GM12874 (cell line): ENCODE results near the gene GJD4.

ENCODE experiments used
- TF ChIP-seq, protein P1 (sequence below): IDR thresholded peaks from 2 replicates; pipeline ENCODE4 v1.5.1; 2011; ENCODE audit warnings: low read depth, mild to moderate bottlenecking, control low read depth, low read length, moderate library complexity; ENCODE audit not compliant: insufficient read depth

The GJD4 gene

DNA sequence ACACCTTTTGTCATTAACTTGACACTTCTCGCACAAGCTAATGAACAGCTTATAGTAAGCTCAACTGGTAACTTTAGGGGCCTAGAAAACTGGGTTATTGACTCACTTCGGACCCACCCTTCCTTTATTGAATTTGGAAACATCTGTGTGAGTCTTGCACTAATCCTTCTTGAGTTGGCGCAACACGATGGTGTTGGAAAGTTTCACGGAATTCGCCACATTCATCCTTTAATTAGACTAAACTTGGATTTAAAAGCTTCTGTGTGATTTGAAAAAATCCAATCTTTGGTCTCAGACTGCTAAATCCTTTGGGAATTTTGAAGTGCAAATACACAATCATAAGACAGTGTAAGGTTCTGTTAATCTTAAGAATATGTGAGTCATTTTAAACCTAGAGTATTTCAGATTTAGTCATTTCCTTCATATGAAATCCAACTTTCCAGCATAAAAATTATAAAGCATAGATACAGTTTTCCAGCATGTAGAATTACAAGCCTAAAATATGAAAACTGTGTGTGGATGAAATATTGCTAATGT is 21.9 kb downstream of the GJD4 start:
- TF ChIP-seq, protein P1, sequence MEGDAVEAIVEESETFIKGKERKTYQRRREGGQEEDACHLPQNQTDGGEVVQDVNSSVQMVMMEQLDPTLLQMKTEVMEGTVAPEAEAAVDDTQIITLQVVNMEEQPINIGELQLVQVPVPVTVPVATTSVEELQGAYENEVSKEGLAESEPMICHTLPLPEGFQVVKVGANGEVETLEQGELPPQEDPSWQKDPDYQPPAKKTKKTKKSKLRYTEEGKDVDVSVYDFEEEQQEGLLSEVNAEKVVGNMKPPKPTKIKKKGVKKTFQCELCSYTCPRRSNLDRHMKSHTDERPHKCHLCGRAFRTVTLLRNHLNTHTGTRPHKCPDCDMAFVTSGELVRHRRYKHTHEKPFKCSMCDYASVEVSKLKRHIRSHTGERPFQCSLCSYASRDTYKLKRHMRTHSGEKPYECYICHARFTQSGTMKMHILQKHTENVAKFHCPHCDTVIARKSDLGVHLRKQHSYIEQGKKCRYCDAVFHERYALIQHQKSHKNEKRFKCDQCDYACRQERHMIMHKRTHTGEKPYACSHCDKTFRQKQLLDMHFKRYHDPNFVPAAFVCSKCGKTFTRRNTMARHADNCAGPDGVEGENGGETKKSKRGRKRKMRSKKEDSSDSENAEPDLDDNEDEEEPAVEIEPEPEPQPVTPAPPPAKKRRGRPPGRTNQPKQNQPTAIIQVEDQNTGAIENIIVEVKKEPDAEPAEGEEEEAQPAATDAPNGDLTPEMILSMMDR, result no peak

- TF ChIP-seq, protein P1, result no peak
These were observed 26.3 kb downstream of the GJD4 start for GRCh38 chr10:35631404-35631803.

DNA sequence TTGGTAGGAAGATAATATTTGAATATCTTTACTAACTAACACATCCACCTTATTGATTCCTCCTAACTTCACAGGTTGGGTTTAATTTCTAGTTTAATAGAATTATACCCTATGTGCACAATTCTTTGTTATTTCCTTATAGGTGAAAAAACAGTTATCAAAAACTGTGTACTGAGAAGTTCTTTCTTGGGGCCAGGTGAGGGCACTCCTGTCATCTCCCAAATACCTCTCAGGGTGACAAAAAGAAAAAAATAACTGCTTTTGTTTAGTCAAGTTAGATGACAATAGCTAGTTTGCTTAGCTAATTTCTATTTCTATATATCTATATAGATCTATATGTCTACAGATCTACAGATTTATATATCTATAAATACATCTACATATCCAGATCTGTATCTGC is 26.9 kb downstream of the GJD4 start:
- TF ChIP-seq, protein P1, result no peak

GRCh38 chr10:35633006-35633980 is 28.2 kb downstream of the GJD4 start:
- TF ChIP-seq, protein P1, result no peak

DNA sequence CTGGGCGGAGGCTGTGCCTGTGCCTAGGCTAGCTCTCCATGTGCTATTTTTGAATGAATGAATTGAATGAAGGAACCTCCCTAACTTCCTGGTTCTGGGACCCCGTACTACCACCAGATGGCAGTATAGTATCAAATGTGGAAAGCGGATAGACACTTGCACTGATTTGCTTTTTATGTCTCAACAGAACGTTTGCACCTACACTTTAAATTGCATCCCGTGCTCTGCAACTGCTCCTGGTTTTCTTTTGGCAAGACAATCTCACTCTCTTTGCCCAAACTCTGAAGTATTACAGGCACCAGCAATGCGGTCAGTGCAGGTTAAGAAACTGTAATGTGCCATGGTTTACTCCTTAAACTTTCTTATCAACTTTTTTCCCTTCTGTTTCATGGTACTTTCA is 30.4 kb downstream of the GJD4 start:
- TF ChIP-seq, protein P1, result peak; percentile 73

DNA sequence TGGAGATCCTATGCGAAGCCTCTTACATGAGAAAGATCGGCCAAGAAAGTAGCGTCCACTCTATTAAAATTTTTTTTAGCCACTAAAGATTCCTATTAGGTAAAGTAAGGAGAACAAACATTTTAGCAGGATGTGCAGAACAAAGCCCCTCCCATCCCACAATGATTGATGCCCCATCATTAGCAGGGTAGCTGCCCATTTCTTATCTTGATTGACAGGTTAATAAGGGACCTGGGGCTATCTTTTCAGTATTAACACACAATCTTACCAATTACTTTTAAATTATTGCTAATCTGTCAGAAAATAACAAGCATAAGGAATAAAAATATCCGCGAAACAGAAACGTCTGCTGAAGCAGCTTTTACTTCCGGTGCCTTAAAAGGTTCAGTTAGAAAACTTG is 31.8 kb downstream of the GJD4 start:
- TF ChIP-seq, protein P1, result no peak

- TF ChIP-seq, protein P1, result no peak
These were observed 32.3 kb downstream of the GJD4 start for GRCh38 chr10:35637462-35637861.
